Neuronal stem cell (in vitro differentiated cells): ENCODE data around the gene GDF2.

Experiments used
- DNase-seq: peaks from one replicate; pipeline ENCODE4 v3.0.0-alpha.2; 2013; ENCODE audit warnings: low spot score
- H2AFZ ChIP-seq: one replicate; pipeline ENCODE4 v1.6.1; 2013; ENCODE audit warnings: mild to moderate bottlenecking, low read length, inconsistent platforms
- H2AK5ac ChIP-seq: 2 replicates; pipeline ENCODE4 v1.6.1; 2013; ENCODE audit warnings: low read depth, mild to moderate bottlenecking, inconsistent platforms, low read length, moderate library complexity, mixed read lengths
- H2BK120ac ChIP-seq: 2 replicates; pipeline ENCODE4 v1.6.1; 2013; ENCODE audit warnings: low read depth, mild to moderate bottlenecking, inconsistent platforms, low read length, moderate library complexity, mixed read lengths
- H2BK12ac ChIP-seq: one replicate; pipeline ENCODE4 v1.6.1; 2013; ENCODE audit warnings: low read length, inconsistent platforms
- H2BK15ac ChIP-seq: 2 replicates; pipeline ENCODE4 v1.6.1; 2013; ENCODE audit warnings: mild to moderate bottlenecking, low read length, inconsistent platforms, mixed read lengths
- H2BK5ac ChIP-seq: one replicate; pipeline ENCODE4 v1.6.1; 2013; ENCODE audit warnings: inconsistent platforms, mild to moderate bottlenecking, low read length, moderate library complexity
- H3K14ac ChIP-seq: one replicate; pipeline ENCODE4 v1.6.1; 2013; ENCODE audit warnings: low read length, inconsistent platforms
- H3K18ac ChIP-seq: 2 replicates; pipeline ENCODE4 v1.6.1; 2013; ENCODE audit warnings: low read length, inconsistent platforms
- H3K23ac ChIP-seq: 2 replicates; pipeline ENCODE4 v1.6.1; 2013; ENCODE audit warnings: low read depth, mild to moderate bottlenecking, mixed read lengths, low read length, inconsistent platforms; ENCODE audit not compliant: poor library complexity
- H3K27ac ChIP-seq: replicated peaks from 3 replicates; pipeline ENCODE4 v1.5.1; 2013; ENCODE audit warnings: low read length, inconsistent platforms
- H3K27me3 ChIP-seq, 3 experiments: 2 replicates each; pipeline ENCODE4 v1.6.1; 2013; ENCODE audit warnings: low read length in 3 of 3, mild to moderate bottlenecking in 2 of 3, inconsistent platforms in 1 of 3, low read depth in 1 of 3, mixed read lengths in 1 of 3, moderate library complexity in 1 of 3; ENCODE audit not compliant: control insufficient read depth in 3 of 3, insufficient read depth in 3 of 3
- H3K36me3 ChIP-seq, 2 donors: replicated peaks in 1 of 2; 2 replicates each; pipeline ENCODE4 v1.6.1; 2013; ENCODE audit warnings: low read length in 2 of 2; ENCODE audit not compliant: control insufficient read depth in 2 of 2, insufficient read depth in 2 of 2
- H3K4ac ChIP-seq: 2 replicates; pipeline ENCODE4 v1.6.1; 2013; ENCODE audit warnings: inconsistent platforms, mild to moderate bottlenecking, low read length, moderate library complexity
- H3K4me1 ChIP-seq, 2 donors: 1 replicate in 1 of 2; 2 replicates in 1 of 2; pipeline ENCODE4 v1.6.1; 2013; ENCODE audit warnings: low read length in 2 of 2, low read depth in 1 of 2; ENCODE audit not compliant: control insufficient read depth in 2 of 2, insufficient read depth in 1 of 2
- H3K4me2 ChIP-seq: one replicate; pipeline ENCODE4 v1.6.1; 2013; ENCODE audit warnings: mild to moderate bottlenecking, low read length, inconsistent platforms; ENCODE audit not compliant: insufficient read depth, poor library complexity, severe bottlenecking
- H3K4me3 ChIP-seq, 2 donors: 2 replicates each; pipeline ENCODE4 v1.5.1; 2013; ENCODE audit warnings: low read length in 2 of 2, mild to moderate bottlenecking in 2 of 2, inconsistent platforms in 1 of 2, moderate library complexity in 1 of 2
- H3K79me1 ChIP-seq: one replicate; pipeline ENCODE4 v1.6.1; 2013; ENCODE audit warnings: low read depth, mild to moderate bottlenecking, inconsistent platforms, low read length, moderate library complexity
- H3K9ac ChIP-seq: one replicate; pipeline ENCODE4 v1.6.1; 2013; ENCODE audit warnings: mild to moderate bottlenecking, low read depth, low read length, inconsistent platforms; ENCODE audit not compliant: poor library complexity
- H3K9me3 ChIP-seq, 2 donors: replicated peaks in 1 of 2; 2 replicates each; pipeline versions ENCODE3 to v1.6.1; 2013; ENCODE audit warnings: low read length in 2 of 2, mild to moderate bottlenecking in 2 of 2, inconsistent platforms in 1 of 2, low read depth in 1 of 2, mixed read lengths in 1 of 2, moderate library complexity in 1 of 2; ENCODE audit not compliant: control insufficient read depth in 2 of 2, insufficient read depth in 1 of 2
- H4K8ac ChIP-seq: one replicate; pipeline ENCODE4 v1.6.1; 2013; ENCODE audit warnings: low read depth, mild to moderate bottlenecking, inconsistent platforms, low read length, moderate library complexity
- H4K91ac ChIP-seq: one replicate; pipeline ENCODE4 v1.6.1; 2013; ENCODE audit warnings: low read length, low read depth, mild to moderate bottlenecking, inconsistent platforms; ENCODE audit not compliant: poor library complexity
- WGBS, 2 donors: extraction: QIAGEN DNeasy Blood & Tissue Kit; methylation state at CpG; one replicate each; pipeline ENCODE4 v1.1.7; 2013; ENCODE audit warnings: missing lambda C conversion rate in 2 of 2, mixed read lengths in 1 of 2; ENCODE audit not compliant: insufficient read length in 2 of 2, insufficient replicate concordance in 1 of 2; ENCODE audit errors: extremely low coverage in 2 of 2; 5-methylcytosine and 5-hydroxymethylcytosine counted together

GDF2 gene

GRCh38 chr10:47277352-47278151, 44.7 kb upstream of the GDF2 start:
- no peak overlapping the region for H4K91ac ChIP-seq
- peak overlapping the region; percentile 88 for H3K18ac ChIP-seq
- no peak overlapping the region for H3K4me2 ChIP-seq
- peak overlapping the region; percentile 20 for H2AK5ac ChIP-seq
- H3K4me1 ChIP-seq = peaks cover 0 to 4% of the 10 kb centered on the region in 2 donors
- peak overlapping the region; percentile 1 for H2BK120ac ChIP-seq
- no peak overlapping the region for H3K14ac ChIP-seq
- DNase-seq = no peak
- no peaks in the 10 kb centered on the region for H3K79me1 ChIP-seq
- H3K9ac ChIP-seq = peak overlapping the region; percentile 16
- peak overlapping the region; percentile 18 for H2BK5ac ChIP-seq
- H3K4ac ChIP-seq = no peak overlapping the region
- H3K27me3 ChIP-seq = no peaks in the 10 kb centered on the region
- WGBS, 2 donors = no CpG with 5 or more reads among the region's 7 CpGs
- H3K27ac ChIP-seq = no peak overlapping the region
- no peak overlapping the region for H4K8ac ChIP-seq
- peak overlapping the region; percentile 56 for H3K23ac ChIP-seq
- no peak overlapping the region for H3K4me3 ChIP-seq
- H3K36me3 ChIP-seq = no peaks in the 10 kb centered on the region
- H2BK12ac ChIP-seq = no peak overlapping the region
- H2AFZ ChIP-seq = no peak overlapping the region
- peaks cover 0 to 5% of the 10 kb centered on the region in 2 donors for H3K9me3 ChIP-seq
- no peak overlapping the region for H2BK15ac ChIP-seq

GRCh38 chr10:47278152-47278473, 44.1 kb upstream of the GDF2 start:
- H3K4me3 ChIP-seq = no peak overlapping the region
- no CpG with 5 or more reads among the region's 15 CpGs for WGBS, 2 donors
- no peak overlapping the region for H3K4ac ChIP-seq
- H3K4me2 ChIP-seq = no peak overlapping the region
- peak overlapping the region; percentile 20 for H2AK5ac ChIP-seq
- peak overlapping the region; percentile 51 for H3K18ac ChIP-seq
- H4K91ac ChIP-seq = no peak overlapping the region
- no peak overlapping the region for H2BK120ac ChIP-seq
- peak overlapping the region; percentile 56 for H3K23ac ChIP-seq
- H3K36me3 ChIP-seq = no peaks in the 10 kb centered on the region
- no peak for DNase-seq
- peak overlapping the region; percentile 16 for H3K9ac ChIP-seq
- no peak overlapping the region for H3K14ac ChIP-seq
- H3K27me3 ChIP-seq = no peaks in the 10 kb centered on the region
- H3K9me3 ChIP-seq = peaks cover 0 to 5% of the 10 kb centered on the region in 2 donors
- no peak overlapping the region for H2BK12ac ChIP-seq
- H3K79me1 ChIP-seq = no peaks in the 10 kb centered on the region
- H4K8ac ChIP-seq = no peak overlapping the region
- peak overlapping the region; percentile 18 for H2BK5ac ChIP-seq
- H3K4me1 ChIP-seq = peaks cover 0 to 4% of the 10 kb centered on the region in 2 donors
- H3K27ac ChIP-seq = no peak overlapping the region
- no peak overlapping the region for H2AFZ ChIP-seq
- no peak overlapping the region for H2BK15ac ChIP-seq

GRCh38 chr10:47278720-47279119, 43.5 kb upstream of the GDF2 start:
- Histone ChIP-seq H3K23ac (no peak overlapping the region), H3K4me3 (no peak overlapping the region), H3K79me1 (no peaks in the 10 kb centered on the region), H2BK12ac (no peak overlapping the region), H2BK5ac (no peak overlapping the region), H3K9ac (peak overlapping the region; percentile 13), H4K8ac (no peak overlapping the region), H2AK5ac (no peak overlapping the region), H4K91ac (no peak overlapping the region), H3K9me3 (no peaks in the 10 kb centered on the region), H2BK15ac (no peak overlapping the region), H2BK120ac (no peak overlapping the region), H3K27me3 (no peaks in the 10 kb centered on the region), H3K4me1 (peaks cover 0 to 4% of the 10 kb centered on the region in 2 donors), H3K27ac (no peak overlapping the region), H3K18ac (peak overlapping the region; percentile 29), H3K4ac (no peak overlapping the region), H2AFZ (no peak overlapping the region), H3K4me2 (no peak overlapping the region), H3K36me3 (no peaks in the 10 kb centered on the region), H3K14ac (no peak overlapping the region)
- no CpG with 5 or more reads among the region's 3 CpGs for WGBS, 2 donors
- no peak for DNase-seq

- Histone ChIP-seq H2AK5ac (no peak overlapping the region), H3K4me3 (no peak overlapping the region), H2AFZ (no peak overlapping the region), H3K9ac (no peak overlapping the region), H3K14ac (no peak overlapping the region), H2BK12ac (no peak overlapping the region), H4K91ac (no peak overlapping the region), H2BK5ac (no peak overlapping the region), H3K4ac (no peak overlapping the region), H4K8ac (no peak overlapping the region), H3K36me3 (no peaks in the 10 kb centered on the region), H2BK120ac (no peak overlapping the region), H3K18ac (no peak overlapping the region), H3K9me3 (no peaks in the 10 kb centered on the region), H3K27ac (no peak overlapping the region), H3K23ac (no peak overlapping the region), H3K27me3 (no peaks in the 10 kb centered on the region), H3K4me1 (peaks cover 0 to 4% of the 10 kb centered on the region in 2 donors), H3K4me2 (no peak overlapping the region), H3K79me1 (no peaks in the 10 kb centered on the region), H2BK15ac (no peak overlapping the region)
- no peak for DNase-seq
- no CpG with 5 or more reads among the region's 2 CpGs for WGBS, 2 donors
These were observed 43.0 kb upstream of the GDF2 start for GRCh38 chr10:47279276-47279675.
